ENCODE measurements around the gene RIIAD1.
"Not testable (repeated sequence)": the region's sequence is repeated elsewhere in the genome, so short reads cannot be mapped to it uniquely, and the experiment has no call there.

RIIAD1 gene

DNA sequence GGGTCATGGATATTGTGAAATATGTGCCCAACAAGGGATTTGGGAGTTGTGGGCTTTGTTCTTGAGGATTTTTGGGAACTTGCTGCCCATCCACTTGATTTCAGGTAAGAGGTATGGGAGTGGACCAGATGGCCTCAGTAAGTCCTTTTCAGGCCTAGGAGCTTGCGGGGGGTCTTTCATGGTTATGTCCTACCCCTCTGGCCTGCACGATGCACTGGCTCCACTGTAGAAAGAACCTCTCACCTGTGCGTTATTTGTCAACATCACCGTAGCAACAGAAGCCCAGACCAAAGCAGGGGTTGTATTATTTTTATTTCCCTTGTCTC is 8.6 kb downstream of the RIIAD1 start:
- no peaks in the 10 kb centered on the region for H3K36me3 ChIP-seq
- H3K4me1 ChIP-seq: peaks cover 0 to 16% (median 10%) of the 10 kb centered on the region in 4 donors
- no peak overlapping the region for H3K27ac ChIP-seq
- no peaks in the 10 kb centered on the region for H3K9me3 ChIP-seq
- intact Hi-C loops (cut with DNase I; ENCODE audit: low total_unique reads): loop anchor here (5.0 to 10.0 kb wide), 2 partner anchors 193 to 285 kb away; no protein-coding TSS in a partner anchor
- no peak for DNase-seq
- H3K4me3 ChIP-seq: no peak overlapping the region
- TF ChIP-seq, protein P1, sequence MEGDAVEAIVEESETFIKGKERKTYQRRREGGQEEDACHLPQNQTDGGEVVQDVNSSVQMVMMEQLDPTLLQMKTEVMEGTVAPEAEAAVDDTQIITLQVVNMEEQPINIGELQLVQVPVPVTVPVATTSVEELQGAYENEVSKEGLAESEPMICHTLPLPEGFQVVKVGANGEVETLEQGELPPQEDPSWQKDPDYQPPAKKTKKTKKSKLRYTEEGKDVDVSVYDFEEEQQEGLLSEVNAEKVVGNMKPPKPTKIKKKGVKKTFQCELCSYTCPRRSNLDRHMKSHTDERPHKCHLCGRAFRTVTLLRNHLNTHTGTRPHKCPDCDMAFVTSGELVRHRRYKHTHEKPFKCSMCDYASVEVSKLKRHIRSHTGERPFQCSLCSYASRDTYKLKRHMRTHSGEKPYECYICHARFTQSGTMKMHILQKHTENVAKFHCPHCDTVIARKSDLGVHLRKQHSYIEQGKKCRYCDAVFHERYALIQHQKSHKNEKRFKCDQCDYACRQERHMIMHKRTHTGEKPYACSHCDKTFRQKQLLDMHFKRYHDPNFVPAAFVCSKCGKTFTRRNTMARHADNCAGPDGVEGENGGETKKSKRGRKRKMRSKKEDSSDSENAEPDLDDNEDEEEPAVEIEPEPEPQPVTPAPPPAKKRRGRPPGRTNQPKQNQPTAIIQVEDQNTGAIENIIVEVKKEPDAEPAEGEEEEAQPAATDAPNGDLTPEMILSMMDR (IDR thresholded peaks at IDR 0.05): no peak
- H3K27me3 ChIP-seq: peaks cover 0 to 7% of the 10 kb centered on the region in 2 donors

DNA sequence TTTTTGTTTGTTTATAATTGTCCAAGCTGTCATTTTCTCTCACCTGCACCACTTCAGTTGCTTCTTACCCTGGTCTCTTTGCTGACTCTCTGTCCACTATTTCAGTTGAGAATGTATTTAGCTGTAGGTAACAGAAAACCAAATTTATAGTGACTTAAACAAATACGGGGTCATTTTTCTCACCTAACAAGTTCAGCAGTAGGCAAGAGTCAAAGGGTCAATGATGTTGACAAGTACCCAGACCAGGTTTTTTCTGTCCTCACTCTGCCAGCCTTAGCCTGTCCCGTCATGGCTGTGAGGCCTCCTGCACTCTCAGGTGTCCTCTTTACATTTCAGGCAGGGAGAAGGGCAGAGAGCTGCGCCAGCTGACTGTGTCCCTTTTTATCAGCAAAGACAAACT is 11.8 kb downstream of the RIIAD1 start:
- Histone ChIP-seq H3K4me3 (no peak overlapping the region), H3K9me3 (no peaks in the 10 kb centered on the region), H3K27me3 (no peaks in the 10 kb centered on the region), H3K36me3 (no peaks in the 10 kb centered on the region), H3K27ac (no peak overlapping the region), H3K4me1 (peaks cover 0 to 15% (median 8%) of the 10 kb centered on the region in 4 donors)
- TF ChIP-seq, protein P1 (IDR thresholded peaks at IDR 0.05): no peak
- intact Hi-C loops (cut with DNase I; ENCODE audit: low total_unique reads): loop anchor here (5.0 to 10.0 kb wide), 2 partner anchors 196 to 288 kb away; no protein-coding TSS in a partner anchor
- DNase-seq: no peak

DNA sequence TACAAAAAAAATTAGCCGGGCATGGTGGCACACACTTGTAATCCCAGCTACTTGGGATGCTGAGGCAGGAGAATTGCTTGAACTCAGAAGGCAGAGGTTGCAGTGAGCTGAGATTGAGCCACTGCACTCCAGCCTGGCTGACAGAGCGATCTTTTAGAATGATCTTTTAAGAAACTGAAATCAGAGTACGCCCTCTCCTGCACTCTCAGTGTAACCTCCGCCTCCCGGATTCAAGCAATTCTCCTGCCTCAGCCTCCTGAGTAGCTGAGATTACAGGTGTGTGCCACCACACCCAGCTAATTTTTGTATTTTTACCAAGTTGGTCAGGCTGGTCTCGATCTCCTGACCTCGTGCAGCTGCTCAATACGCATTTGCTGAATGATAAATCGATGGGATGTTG is 12.7 kb downstream of the RIIAD1 start:
- not testable (repeated sequence) for H3K27ac ChIP-seq, H3K4me3 ChIP-seq, H3K36me3 ChIP-seq, H3K27me3 ChIP-seq, H3K4me1 ChIP-seq, DNase-seq, H3K9me3 ChIP-seq
- intact Hi-C loops (cut with DNase I; ENCODE audit: low total_unique reads): loop anchor here (5.0 to 10.0 kb wide), 2 partner anchors 197 to 289 kb away; no protein-coding TSS in a partner anchor

DNA sequence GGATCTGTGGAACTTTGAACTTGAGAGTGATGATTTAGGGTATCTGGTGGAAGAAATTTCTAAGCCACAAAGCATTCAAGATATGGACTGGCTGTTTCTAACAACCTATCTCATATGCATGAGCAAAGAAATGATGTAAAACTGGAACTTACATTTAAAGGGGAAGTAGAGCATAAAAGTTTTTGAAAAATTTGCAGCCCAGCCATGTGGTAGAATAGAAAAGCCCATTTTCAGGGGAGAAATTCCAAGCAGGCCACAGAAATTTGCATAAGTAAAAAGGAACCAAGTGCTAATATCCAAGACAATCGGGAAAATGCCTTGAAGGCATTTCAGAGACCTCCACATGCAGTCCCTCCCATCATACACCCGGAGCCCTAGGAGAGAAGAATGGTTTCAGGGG is 15.7 kb downstream of the RIIAD1 start:
- intact Hi-C loops (cut with DNase I; ENCODE audit: low total_unique reads): loop anchor here (5.0 to 10.0 kb wide), 2 partner anchors 145 to 292 kb away; no protein-coding TSS in a partner anchor
- Histone ChIP-seq H3K4me3 (no peak overlapping the region), H3K4me1 (peaks cover 0 to 7% (median 0%) of the 10 kb centered on the region in 4 donors), H3K27ac (no peak overlapping the region), H3K9me3 (no peaks in the 10 kb centered on the region), H3K27me3 (no peaks in the 10 kb centered on the region), H3K36me3 (no peaks in the 10 kb centered on the region)
- DNase-seq: no peak
- TF ChIP-seq, protein P1 (IDR thresholded peaks at IDR 0.05): no peak

DNA sequence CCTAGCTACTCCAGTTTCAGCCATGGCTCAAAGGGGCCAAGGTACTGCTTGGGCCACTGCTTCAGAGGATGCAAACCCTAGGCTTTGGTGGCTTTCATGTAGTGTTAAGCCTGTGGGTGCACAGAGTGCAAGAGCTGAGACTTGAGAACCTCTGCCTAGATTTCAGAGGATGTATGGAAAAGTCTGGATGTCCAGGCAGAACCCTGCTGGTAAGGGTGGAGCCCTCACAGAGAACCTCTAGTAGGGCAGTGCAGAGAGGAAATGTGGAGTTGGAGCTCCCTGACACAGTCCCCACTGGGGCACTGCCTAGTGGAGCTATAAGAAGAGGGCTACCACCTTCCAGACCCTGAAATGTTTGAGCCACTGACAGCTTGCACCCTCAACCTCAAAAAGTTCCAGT is 16.2 kb downstream of the RIIAD1 start:
- no peak overlapping the region for H3K27ac ChIP-seq
- no peaks in the 10 kb centered on the region for H3K36me3 ChIP-seq
- DNase-seq: no peak
- no peak overlapping the region for H3K4me3 ChIP-seq
- no peaks in the 10 kb centered on the region for H3K9me3 ChIP-seq
- H3K4me1 ChIP-seq: peaks cover 0 to 7% (median 0%) of the 10 kb centered on the region in 4 donors
- H3K27me3 ChIP-seq: no peaks in the 10 kb centered on the region
- TF ChIP-seq, protein P1 (IDR thresholded peaks at IDR 0.05): no peak
- intact Hi-C loops (cut with DNase I; ENCODE audit: low total_unique reads): loop anchor here (5.0 to 10.0 kb wide), 2 partner anchors 145 to 293 kb away; no protein-coding TSS in a partner anchor

DNA sequence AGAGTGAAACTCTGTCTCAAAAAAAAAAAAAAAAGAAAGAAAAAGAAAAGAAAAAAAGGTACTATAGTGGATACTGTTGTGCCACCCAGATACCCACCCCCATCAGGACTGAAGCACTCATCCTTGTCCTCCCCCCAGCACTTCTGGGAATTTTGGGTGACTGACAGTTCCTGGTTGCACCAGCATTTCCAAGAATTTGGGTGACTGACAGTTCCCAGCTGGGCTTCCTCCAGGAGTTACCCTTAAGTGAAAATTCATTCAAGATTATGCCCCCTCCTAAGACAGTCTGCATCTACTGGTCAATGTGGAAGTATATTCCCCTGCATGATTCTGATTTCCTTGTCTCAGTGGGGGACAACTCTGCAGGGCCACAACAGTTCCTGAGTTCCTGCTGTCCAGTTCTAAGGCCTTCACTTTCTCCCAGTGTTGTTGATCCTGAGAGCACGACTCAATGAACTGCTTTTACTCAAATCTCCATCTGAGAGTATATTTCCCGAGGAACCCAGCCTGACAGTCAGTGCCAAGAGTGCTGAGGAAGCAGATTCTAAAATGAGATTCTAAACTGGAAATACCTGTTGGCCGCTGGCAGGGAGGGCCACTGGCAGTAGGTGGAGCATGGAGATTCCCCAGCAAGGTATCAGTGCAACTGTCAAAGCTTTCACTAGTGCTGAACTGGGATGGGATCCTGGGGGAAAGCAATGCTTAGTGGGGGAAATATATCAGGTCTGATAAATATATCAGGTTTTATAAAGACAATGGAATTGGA is 18.5 kb downstream of the RIIAD1 start:
- H3K4me1 ChIP-seq: peaks cover 0 to 5% (median 0%) of the 10 kb centered on the region in 4 donors
- H3K27me3 ChIP-seq: no peaks in the 10 kb centered on the region
- no peak overlapping the region for H3K27ac ChIP-seq
- intact Hi-C loops (cut with DNase I; ENCODE audit: low total_unique reads): loop anchor here (5.0 to 10.0 kb wide), 2 partner anchors 147 to 295 kb away; no protein-coding TSS in a partner anchor
- no peak for DNase-seq
- TF ChIP-seq, protein P1 (IDR thresholded peaks at IDR 0.05): no peak
- H3K4me3 ChIP-seq: no peak overlapping the region
- H3K36me3 ChIP-seq: no peaks in the 10 kb centered on the region
- no peaks in the 10 kb centered on the region for H3K9me3 ChIP-seq
